Measurements from ENCODE around the gene BUD13.

DNA sequence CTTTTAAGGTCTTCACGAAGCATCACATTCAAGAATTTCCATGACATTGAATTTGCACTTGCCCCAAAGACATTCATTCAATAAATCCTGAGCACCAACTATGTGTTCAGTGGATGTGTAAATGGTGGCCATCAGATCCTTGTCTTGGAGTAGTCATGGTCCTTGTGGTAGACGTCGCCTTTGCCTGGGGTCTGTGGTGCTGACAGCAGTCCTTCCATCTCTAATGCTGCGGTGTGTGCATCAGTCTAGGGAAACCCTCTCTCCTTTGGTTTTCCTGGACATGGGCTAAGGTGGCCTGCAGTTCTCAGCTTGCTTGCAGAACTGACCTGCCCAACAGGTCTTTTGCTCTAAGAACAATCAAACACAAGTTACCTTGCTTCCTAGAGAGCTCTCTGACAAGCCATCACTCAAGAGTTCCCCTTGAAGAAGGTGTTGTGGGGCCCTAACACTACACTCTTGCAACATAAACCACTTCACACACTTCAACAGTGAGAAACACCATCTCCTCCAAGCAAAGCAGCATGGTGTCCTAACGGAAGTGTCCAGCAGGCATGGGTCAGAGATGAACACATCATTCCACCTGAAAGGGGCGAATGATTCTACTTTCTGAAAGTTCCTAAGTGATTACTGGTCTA, 72.1 kb downstream of the BUD13 start:
- TF ChIP-seq CTCF (IDR thresholded peaks at IDR 0.05), result no peak
- TF ChIP-seq POLR2A (IDR thresholded peaks at IDR 0.05), result no peak
- no peak for TF ChIP-seq POLR2AphosphoS5 (IDR thresholded peaks at IDR 0.05)

Data from breast epithelium (tissue), 3 donors.